Gastroesophageal sphincter (tissue), 3 donors: ENCODE data around the gene UPP1.

Experiments used
- POLR2A ChIP-seq, 2 donors: fragments of 450-650 bp; IDR thresholded peaks; one replicate each; pipeline ENCODE4 v1.6.1; 2017; ENCODE audit warnings: antibody characterized with exemption in 2 of 2, mild to moderate bottlenecking in 2 of 2, moderate library complexity in 1 of 2
- TF ChIP-seq, protein P1 (sequence below), 4 experiments: fragments of 200-600 bp in 2 of 4; fragments of 450-650 bp in 2 of 4; sonication (generic) in 1 of 4; IDR thresholded peaks; one replicate each; pipeline ENCODE4 v1.5.1; 2017 to 2019; ENCODE audit warnings: antibody characterized with exemption in 4 of 4, mild to moderate bottlenecking in 2 of 4, moderate library complexity in 2 of 4

DNA sequence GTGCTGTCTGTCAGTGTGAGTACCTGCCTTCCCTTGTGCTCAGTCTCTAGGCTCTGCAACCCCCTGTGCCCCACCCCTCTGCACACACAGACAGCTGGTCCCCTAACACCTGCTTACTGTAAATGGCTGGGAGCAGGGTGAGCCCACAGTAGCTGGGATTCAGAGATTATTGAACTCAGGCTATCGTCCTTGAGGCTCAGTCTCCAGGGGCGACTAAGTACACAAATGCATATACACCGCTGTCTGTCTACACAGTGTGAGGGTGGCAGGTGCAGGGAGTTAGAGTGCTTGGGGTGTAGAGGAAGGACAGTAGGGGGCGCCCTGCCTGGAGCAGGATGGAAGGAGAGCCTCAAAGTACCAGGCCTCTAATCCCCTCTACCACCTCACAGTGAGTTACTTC, 12.9 kb downstream of the UPP1 start:
- TF ChIP-seq POLR2A (IDR thresholded peaks at IDR 0.05), result no peak
- TF ChIP-seq, protein P1, sequence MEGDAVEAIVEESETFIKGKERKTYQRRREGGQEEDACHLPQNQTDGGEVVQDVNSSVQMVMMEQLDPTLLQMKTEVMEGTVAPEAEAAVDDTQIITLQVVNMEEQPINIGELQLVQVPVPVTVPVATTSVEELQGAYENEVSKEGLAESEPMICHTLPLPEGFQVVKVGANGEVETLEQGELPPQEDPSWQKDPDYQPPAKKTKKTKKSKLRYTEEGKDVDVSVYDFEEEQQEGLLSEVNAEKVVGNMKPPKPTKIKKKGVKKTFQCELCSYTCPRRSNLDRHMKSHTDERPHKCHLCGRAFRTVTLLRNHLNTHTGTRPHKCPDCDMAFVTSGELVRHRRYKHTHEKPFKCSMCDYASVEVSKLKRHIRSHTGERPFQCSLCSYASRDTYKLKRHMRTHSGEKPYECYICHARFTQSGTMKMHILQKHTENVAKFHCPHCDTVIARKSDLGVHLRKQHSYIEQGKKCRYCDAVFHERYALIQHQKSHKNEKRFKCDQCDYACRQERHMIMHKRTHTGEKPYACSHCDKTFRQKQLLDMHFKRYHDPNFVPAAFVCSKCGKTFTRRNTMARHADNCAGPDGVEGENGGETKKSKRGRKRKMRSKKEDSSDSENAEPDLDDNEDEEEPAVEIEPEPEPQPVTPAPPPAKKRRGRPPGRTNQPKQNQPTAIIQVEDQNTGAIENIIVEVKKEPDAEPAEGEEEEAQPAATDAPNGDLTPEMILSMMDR (IDR thresholded peaks at IDR 0.05), result no peak
